ENCODE measurements around the gene MFAP3L.

MFAP3L gene

DNA sequence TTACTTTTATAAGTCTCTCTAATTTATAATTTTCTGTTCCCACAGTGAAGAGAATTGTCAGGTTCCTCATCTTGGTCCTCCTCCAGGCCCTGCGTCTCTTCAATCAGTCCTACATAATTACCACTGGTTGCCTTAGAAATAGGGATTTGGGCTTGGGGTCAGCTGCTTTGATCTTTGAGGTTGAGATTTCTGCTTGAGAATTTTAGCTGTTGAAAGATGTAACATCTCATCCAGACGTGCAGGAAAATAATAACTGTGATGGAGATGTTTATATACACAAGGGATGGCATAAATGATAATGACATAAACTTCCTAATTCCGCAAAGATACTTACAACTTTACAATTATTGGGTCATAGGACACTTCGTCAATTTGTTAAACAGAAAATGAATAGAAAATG lies 33.2 kb upstream of the MFAP3L start:
- TF ChIP-seq, protein P1, sequence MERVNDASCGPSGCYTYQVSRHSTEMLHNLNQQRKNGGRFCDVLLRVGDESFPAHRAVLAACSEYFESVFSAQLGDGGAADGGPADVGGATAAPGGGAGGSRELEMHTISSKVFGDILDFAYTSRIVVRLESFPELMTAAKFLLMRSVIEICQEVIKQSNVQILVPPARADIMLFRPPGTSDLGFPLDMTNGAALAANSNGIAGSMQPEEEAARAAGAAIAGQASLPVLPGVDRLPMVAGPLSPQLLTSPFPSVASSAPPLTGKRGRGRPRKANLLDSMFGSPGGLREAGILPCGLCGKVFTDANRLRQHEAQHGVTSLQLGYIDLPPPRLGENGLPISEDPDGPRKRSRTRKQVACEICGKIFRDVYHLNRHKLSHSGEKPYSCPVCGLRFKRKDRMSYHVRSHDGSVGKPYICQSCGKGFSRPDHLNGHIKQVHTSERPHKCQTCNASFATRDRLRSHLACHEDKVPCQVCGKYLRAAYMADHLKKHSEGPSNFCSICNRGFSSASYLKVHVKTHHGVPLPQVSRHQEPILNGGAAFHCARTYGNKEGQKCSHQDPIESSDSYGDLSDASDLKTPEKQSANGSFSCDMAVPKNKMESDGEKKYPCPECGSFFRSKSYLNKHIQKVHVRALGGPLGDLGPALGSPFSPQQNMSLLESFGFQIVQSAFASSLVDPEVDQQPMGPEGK (CRISPR knock-in tag; IDR thresholded peaks at IDR 0.05; ENCODE audit: borderline replicate concordance), result no peak
- TF ChIP-seq ARNTL (CRISPR knock-in tag; IDR thresholded peaks at IDR 0.05; ENCODE audit: borderline replicate concordance, low read depth) (no peak), TOX (CRISPR knock-in tag; IDR thresholded peaks at IDR 0.05; ENCODE audit: borderline replicate concordance) (no peak), BACH2 (CRISPR knock-in tag; IDR thresholded peaks at IDR 0.05; ENCODE audit: borderline replicate concordance) (no peak), CSDC2 (CRISPR knock-in tag; IDR thresholded peaks at IDR 0.05) (no peak), ZNF70 (CRISPR knock-in tag; IDR thresholded peaks at IDR 0.05) (no peak), OSR1 (CRISPR knock-in tag; IDR thresholded peaks at IDR 0.05) (no peak)
- TF ChIP-seq, protein P2, sequence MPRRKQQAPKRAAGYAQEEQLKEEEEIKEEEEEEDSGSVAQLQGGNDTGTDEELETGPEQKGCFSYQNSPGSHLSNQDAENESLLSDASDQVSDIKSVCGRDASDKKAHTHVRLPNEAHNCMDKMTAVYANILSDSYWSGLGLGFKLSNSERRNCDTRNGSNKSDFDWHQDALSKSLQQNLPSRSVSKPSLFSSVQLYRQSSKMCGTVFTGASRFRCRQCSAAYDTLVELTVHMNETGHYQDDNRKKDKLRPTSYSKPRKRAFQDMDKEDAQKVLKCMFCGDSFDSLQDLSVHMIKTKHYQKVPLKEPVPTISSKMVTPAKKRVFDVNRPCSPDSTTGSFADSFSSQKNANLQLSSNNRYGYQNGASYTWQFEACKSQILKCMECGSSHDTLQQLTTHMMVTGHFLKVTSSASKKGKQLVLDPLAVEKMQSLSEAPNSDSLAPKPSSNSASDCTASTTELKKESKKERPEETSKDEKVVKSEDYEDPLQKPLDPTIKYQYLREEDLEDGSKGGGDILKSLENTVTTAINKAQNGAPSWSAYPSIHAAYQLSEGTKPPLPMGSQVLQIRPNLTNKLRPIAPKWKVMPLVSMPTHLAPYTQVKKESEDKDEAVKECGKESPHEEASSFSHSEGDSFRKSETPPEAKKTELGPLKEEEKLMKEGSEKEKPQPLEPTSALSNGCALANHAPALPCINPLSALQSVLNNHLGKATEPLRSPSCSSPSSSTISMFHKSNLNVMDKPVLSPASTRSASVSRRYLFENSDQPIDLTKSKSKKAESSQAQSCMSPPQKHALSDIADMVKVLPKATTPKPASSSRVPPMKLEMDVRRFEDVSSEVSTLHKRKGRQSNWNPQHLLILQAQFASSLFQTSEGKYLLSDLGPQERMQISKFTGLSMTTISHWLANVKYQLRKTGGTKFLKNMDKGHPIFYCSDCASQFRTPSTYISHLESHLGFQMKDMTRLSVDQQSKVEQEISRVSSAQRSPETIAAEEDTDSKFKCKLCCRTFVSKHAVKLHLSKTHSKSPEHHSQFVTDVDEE (CRISPR knock-in tag; IDR thresholded peaks at IDR 0.05), result no peak
- TF ChIP-seq, protein P3, sequence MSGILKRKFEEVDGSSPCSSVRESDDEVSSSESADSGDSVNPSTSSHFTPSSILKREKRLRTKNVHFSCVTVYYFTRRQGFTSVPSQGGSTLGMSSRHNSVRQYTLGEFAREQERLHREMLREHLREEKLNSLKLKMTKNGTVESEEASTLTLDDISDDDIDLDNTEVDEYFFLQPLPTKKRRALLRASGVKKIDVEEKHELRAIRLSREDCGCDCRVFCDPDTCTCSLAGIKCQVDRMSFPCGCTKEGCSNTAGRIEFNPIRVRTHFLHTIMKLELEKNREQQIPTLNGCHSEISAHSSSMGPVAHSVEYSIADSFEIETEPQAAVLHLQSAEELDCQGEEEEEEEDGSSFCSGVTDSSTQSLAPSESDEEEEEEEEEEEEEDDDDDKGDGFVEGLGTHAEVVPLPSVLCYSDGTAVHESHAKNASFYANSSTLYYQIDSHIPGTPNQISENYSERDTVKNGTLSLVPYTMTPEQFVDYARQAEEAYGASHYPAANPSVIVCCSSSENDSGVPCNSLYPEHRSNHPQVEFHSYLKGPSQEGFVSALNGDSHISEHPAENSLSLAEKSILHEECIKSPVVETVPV (CRISPR knock-in tag; IDR thresholded peaks at IDR 0.05), result no peak
- no peak for ATAC-seq

DNA sequence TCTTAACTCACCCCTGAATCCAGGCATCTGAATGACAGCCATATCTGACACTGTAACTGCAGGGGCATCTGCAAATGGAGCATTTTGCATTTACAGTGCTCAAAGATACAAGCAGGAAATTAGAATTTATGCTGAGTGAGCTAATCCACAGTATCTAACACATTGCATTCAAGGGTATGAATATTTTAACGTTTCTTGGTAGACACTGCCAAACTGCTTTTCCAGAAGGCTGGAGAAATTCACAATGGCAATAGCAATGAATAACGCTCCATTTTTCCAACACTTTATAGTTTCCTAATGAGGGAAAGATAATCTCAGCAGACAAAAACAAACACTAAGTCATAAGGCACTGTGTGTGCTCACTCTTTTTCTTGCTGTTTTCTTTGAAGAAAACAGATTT lies 32.6 kb upstream of the MFAP3L start:
- TF ChIP-seq ZFP3 (CRISPR knock-in tag; IDR thresholded peaks at IDR 0.05) (no peak), RARB (CRISPR knock-in tag; IDR thresholded peaks at IDR 0.05) (no peak), ZNF565 (CRISPR knock-in tag; conservative IDR thresholded peaks at IDR 0.05; ENCODE audit: low read depth) (no peak), TOX (CRISPR knock-in tag; IDR thresholded peaks at IDR 0.05; ENCODE audit: borderline replicate concordance) (no peak), ZC3H10 (CRISPR knock-in tag; IDR thresholded peaks at IDR 0.05) (no peak), ZNF8 (CRISPR knock-in tag; IDR thresholded peaks at IDR 0.05) (no peak), BACH2 (CRISPR knock-in tag; IDR thresholded peaks at IDR 0.05; ENCODE audit: borderline replicate concordance) (no peak), ZFP30 (CRISPR knock-in tag; IDR thresholded peaks at IDR 0.05) (no peak)
- TF ChIP-seq, protein P3 (CRISPR knock-in tag; IDR thresholded peaks at IDR 0.05), result no peak
- TF ChIP-seq, protein P4, sequence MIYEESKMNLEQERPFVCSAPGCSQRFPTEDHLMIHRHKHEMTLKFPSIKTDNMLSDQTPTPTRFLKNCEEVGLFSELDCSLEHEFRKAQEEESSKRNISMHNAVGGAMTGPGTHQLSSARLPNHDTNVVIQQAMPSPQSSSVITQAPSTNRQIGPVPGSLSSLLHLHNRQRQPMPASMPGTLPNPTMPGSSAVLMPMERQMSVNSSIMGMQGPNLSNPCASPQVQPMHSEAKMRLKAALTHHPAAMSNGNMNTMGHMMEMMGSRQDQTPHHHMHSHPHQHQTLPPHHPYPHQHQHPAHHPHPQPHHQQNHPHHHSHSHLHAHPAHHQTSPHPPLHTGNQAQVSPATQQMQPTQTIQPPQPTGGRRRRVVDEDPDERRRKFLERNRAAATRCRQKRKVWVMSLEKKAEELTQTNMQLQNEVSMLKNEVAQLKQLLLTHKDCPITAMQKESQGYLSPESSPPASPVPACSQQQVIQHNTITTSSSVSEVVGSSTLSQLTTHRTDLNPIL (CRISPR knock-in tag; IDR thresholded peaks at IDR 0.05; ENCODE audit: low read depth), result no peak
- ATAC-seq, result no peak

DNA sequence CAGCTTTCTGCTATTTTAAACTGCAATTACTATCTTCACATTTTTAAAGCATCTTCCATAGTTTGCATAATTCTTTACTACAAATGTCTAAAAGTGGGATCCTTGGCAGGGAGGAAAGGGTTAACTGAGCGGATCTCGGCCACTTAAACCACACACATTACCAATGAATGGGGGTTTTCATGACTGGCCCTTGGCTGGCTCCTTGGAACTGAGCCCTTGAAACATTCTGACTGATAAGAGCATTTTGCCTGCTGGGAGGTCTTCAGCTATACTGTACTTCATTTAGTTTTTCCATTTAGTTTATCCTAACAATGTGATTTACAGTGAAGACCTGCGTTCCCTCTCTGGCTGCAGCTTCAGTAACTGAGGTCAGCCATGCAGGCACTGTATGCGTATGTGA lies 31.7 kb upstream of the MFAP3L start:
- no peak for ATAC-seq
- TF ChIP-seq TCF4 (CRISPR knock-in tag; IDR thresholded peaks at IDR 0.05; ENCODE audit: borderline replicate concordance), result no peak
- TF ChIP-seq TOX (CRISPR knock-in tag; IDR thresholded peaks at IDR 0.05; ENCODE audit: borderline replicate concordance), result no peak
- TF ChIP-seq, protein P3 (CRISPR knock-in tag; IDR thresholded peaks at IDR 0.05), result no peak
- TF ChIP-seq, protein P4 (CRISPR knock-in tag; IDR thresholded peaks at IDR 0.05; ENCODE audit: low read depth), result no peak
- TF ChIP-seq, protein P1 (CRISPR knock-in tag; IDR thresholded peaks at IDR 0.05; ENCODE audit: borderline replicate concordance), result no peak
- TF ChIP-seq ZNF565 (CRISPR knock-in tag; conservative IDR thresholded peaks at IDR 0.05; ENCODE audit: low read depth), result no peak
- TF ChIP-seq ISL1 (CRISPR knock-in tag; IDR thresholded peaks at IDR 0.05), result no peak
- TF ChIP-seq BACH2 (CRISPR knock-in tag; IDR thresholded peaks at IDR 0.05; ENCODE audit: borderline replicate concordance), result no peak
- no peak for TF ChIP-seq RARB (CRISPR knock-in tag; IDR thresholded peaks at IDR 0.05)
- no peak for TF ChIP-seq ZC3H10 (CRISPR knock-in tag; IDR thresholded peaks at IDR 0.05)
- TF ChIP-seq ZFP30 (CRISPR knock-in tag; IDR thresholded peaks at IDR 0.05), result no peak
- no peak for TF ChIP-seq GLIS3 (CRISPR knock-in tag; IDR thresholded peaks at IDR 0.05)
- TF ChIP-seq, protein P5, sequence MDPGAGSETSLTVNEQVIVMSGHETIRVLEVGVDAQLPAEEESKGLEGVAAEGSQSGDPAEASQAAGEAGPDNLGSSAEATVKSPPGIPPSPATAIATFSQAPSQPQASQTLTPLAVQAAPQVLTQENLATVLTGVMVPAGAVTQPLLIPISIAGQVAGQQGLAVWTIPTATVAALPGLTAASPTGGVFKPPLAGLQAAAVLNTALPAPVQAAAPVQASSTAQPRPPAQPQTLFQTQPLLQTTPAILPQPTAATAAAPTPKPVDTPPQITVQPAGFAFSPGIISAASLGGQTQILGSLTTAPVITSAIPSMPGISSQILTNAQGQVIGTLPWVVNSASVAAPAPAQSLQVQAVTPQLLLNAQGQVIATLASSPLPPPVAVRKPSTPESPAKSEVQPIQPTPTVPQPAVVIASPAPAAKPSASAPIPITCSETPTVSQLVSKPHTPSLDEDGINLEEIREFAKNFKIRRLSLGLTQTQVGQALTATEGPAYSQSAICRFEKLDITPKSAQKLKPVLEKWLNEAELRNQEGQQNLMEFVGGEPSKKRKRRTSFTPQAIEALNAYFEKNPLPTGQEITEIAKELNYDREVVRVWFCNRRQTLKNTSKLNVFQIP (CRISPR knock-in tag; IDR thresholded peaks at IDR 0.05; ENCODE audit: borderline replicate concordance, low read depth), result no peak
